ENCODE measurements around the gene FAM53B. TPM values are rescaled to one million over a fixed set of nuclear protein-coding genes. Genes with fewer than 3 reads are reported as not detected.
A peak's percentile ranks its signal among the peaks of the same experiment; 100 is the strongest.

The FAM53B gene
- total RNA-seq, 4 donors from 2014 or later, result 72.7 to 92.1 (median 80.5) TPM

DNA sequence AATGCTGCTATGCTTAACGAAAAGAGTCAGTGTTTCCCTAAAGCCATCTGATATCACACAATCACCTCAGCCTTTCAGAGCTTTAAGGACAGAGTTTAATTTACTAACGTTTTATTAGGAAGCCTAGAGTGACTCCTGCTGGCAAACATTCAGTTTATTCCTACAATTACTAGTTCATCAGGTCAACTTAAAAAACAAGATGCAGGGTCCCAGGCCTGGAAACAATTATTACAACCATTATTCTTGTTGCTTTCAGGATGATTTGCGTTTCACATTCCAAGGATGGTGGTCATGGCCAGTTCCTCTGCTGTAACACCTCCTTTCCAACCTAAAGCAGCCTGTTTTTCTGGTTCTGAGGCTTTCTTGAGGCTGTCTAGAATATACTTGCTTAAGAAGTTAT lies 1.5 kb upstream of the FAM53B start:
- Histone ChIP-seq H3K4me1 (peaks cover 0 to 38% (median 12%) of the 10 kb centered on the region in 4 donors), H3K27ac (peak overlapping the region in 3 of 4 donors; percentile 73 to 95 (median 92)), H3K4me3 (no peak overlapping the region), H3K27me3 (no peaks in the 10 kb centered on the region), H3K36me3 (no peaks in the 10 kb centered on the region), H3K9me3 (no peaks in the 10 kb centered on the region)
- DNase-seq, result no peak
- TF ChIP-seq POLR2A (IDR thresholded peaks at IDR 0.05), result no peak
- TF ChIP-seq, protein P1, sequence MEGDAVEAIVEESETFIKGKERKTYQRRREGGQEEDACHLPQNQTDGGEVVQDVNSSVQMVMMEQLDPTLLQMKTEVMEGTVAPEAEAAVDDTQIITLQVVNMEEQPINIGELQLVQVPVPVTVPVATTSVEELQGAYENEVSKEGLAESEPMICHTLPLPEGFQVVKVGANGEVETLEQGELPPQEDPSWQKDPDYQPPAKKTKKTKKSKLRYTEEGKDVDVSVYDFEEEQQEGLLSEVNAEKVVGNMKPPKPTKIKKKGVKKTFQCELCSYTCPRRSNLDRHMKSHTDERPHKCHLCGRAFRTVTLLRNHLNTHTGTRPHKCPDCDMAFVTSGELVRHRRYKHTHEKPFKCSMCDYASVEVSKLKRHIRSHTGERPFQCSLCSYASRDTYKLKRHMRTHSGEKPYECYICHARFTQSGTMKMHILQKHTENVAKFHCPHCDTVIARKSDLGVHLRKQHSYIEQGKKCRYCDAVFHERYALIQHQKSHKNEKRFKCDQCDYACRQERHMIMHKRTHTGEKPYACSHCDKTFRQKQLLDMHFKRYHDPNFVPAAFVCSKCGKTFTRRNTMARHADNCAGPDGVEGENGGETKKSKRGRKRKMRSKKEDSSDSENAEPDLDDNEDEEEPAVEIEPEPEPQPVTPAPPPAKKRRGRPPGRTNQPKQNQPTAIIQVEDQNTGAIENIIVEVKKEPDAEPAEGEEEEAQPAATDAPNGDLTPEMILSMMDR (IDR thresholded peaks at IDR 0.05), result peak in 5 of 6 experiments; percentile 50 to 87 (median 72)

DNA sequence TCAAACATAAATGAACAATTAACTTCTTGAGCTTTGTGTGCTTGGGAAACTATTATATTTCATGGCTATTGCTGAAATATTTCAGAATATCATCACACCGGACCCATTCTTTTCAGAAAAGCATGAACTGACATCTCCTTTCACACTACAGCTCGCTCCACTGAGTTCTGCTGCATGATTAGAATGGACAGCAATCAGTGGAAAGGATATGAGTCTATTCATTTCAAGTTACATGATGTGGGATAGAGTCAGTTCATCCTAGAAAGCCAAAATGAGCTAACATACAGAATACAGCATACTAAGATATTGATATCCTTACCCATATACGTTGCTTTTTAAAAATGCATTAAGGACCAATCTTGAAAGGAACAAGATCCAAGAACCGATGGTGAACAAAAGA lies 1.1 kb upstream of the FAM53B start:
- Histone ChIP-seq H3K4me3 (peak overlapping the region in 1 of 4 donors; percentile 52), H3K36me3 (no peaks in the 10 kb centered on the region), H3K4me1 (peaks cover 0 to 42% (median 14%) of the 10 kb centered on the region in 4 donors), H3K9me3 (no peaks in the 10 kb centered on the region), H3K27ac (peak overlapping the region; percentile 73 to 95 (median 92)), H3K27me3 (no peaks in the 10 kb centered on the region)
- TF ChIP-seq, protein P1 (IDR thresholded peaks at IDR 0.05), result no peak
- TF ChIP-seq POLR2A (IDR thresholded peaks at IDR 0.05), result no peak
- DNase-seq, result no peak

DNA sequence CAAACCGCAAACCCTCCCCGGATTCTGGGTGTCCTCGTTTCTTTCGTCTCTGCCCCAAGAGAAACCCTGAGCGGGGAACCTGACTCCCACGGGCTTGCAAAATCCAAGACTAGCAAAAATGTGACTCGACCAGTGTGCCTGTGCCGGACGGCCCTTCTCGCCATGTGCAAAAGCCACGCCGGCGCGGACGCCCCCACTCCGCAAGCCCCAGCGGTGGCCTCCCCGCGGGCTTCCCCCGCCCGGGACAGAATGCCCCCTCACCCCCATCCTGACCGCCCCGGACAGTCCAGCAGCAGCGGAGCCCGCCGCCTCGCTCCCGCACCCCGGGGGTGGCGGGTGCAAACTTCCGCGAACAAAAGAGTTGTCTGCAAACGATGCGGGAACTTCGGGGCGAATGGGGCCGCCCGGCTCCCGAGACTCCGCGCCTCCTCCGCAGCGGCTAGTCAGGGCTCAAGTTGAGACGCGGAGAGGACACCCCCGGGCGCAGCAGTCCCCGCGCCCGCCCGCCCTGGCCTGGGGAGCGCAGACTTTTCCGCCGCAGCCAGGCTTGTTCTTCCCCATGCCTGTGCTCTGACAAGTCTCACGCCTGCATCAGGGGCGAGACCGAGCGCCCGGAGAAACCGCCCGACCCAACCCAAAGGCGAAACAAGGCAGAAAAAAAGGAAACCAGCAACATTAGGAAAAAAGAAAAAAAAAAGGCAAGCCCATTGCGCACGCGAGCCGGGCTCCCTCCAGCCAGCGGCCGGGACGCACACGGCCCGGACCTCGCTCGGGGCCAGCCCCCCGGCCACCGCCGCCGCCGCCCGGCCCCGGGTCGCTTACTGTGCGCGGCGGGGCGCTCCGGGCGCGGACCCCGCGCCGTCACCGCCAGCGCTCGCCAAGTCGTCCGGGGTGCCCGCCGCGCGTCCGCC lies 732 bp downstream of the FAM53B start:
- H3K36me3 ChIP-seq, result no peaks in the 10 kb centered on the region
- DNase-seq, result peak in 2 of 3 donors; percentile 71 to 74
- H3K4me3 ChIP-seq, result peak overlapping the region; percentile 70 to 84 (median 80)
- no peaks in the 10 kb centered on the region for H3K27me3 ChIP-seq
- H3K27ac ChIP-seq, result peak overlapping the region; percentile 86 to 95 (median 92)
- no peaks in the 10 kb centered on the region for H3K9me3 ChIP-seq
- H3K4me1 ChIP-seq, result peaks cover 0 to 61% (median 29%) of the 10 kb centered on the region in 4 donors
- TF ChIP-seq, protein P1 (IDR thresholded peaks at IDR 0.05), result no peak
- no peak for TF ChIP-seq POLR2A (IDR thresholded peaks at IDR 0.05)

GRCh38 chr10:124742413-124743190 lies 1.6 kb downstream of the FAM53B start:
- TF ChIP-seq POLR2A (IDR thresholded peaks at IDR 0.05), result no peak
- TF ChIP-seq, protein P1 (IDR thresholded peaks at IDR 0.05), result peak in 3 of 6 experiments; percentile 17 to 34 (median 25)
- peak overlapping the region; percentile 86 to 95 (median 92) for H3K27ac ChIP-seq
- H3K4me3 ChIP-seq, result peak overlapping the region; percentile 70 to 84 (median 80)
- no peaks in the 10 kb centered on the region for H3K9me3 ChIP-seq
- no peaks in the 10 kb centered on the region for H3K36me3 ChIP-seq
- no peaks in the 10 kb centered on the region for H3K27me3 ChIP-seq
- peaks cover 8 to 66% (median 34%) of the 10 kb centered on the region in 4 donors for H3K4me1 ChIP-seq
- peak in 2 of 3 donors; percentile 57 to 66 for DNase-seq

- H3K4me1 ChIP-seq, result peaks cover 13 to 72% (median 37%) of the 10 kb centered on the region in 4 donors
Observed at GRCh38 chr10:124741922-124742412, 2.2 kb downstream of the FAM53B start.

More at GRCh38 chr10:124741922-124742412, 2.2 kb downstream of the FAM53B start:
- H3K9me3 ChIP-seq, result no peaks in the 10 kb centered on the region
- TF ChIP-seq, protein P1 (IDR thresholded peaks at IDR 0.05), result no peak
- no peak for TF ChIP-seq POLR2A (IDR thresholded peaks at IDR 0.05)
- peak in 2 of 3 donors; percentile 68 to 76 for DNase-seq
- peak overlapping the region; percentile 70 to 84 (median 80) for H3K4me3 ChIP-seq
- H3K27ac ChIP-seq, result peak overlapping the region; percentile 86 to 95 (median 92)
- H3K36me3 ChIP-seq, result no peaks in the 10 kb centered on the region
- H3K27me3 ChIP-seq, result no peaks in the 10 kb centered on the region

Measured in Peyer's patch (tissue), 4 donors.